HG02981 (cell line): ENCODE results near the gene TACR1.

Experiments
- ATAC-seq: cut with Tn5 transposase; IDR thresholded peaks from one replicate; pipeline ENCODE4 v1.9.1; 2021; ENCODE audit warnings: mild to moderate bottlenecking, moderate library complexity; ENCODE audit not compliant: unreplicated experiment

TACR1 gene

DNA sequence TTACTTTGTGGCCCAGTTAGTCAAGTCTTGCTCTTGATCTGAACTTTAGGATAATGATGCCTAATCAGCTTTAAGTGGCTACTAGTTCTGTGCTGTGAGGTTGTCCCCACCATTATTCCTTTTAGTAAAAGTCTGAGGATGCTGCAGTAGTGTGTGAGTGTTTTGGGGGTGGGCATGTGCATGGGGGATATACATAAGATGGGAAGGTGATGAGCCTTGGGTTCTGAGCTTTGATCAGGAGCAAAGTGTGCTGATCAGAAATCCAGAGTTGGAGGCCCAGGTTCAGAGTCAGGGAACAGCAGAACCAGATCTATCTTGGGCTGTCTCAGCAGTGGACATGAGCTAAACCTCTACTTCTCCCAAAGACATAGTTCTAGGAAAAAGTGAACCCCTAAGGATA lies 174.1 kb downstream of the TACR1 start:
- no peak for ATAC-seq

DNA sequence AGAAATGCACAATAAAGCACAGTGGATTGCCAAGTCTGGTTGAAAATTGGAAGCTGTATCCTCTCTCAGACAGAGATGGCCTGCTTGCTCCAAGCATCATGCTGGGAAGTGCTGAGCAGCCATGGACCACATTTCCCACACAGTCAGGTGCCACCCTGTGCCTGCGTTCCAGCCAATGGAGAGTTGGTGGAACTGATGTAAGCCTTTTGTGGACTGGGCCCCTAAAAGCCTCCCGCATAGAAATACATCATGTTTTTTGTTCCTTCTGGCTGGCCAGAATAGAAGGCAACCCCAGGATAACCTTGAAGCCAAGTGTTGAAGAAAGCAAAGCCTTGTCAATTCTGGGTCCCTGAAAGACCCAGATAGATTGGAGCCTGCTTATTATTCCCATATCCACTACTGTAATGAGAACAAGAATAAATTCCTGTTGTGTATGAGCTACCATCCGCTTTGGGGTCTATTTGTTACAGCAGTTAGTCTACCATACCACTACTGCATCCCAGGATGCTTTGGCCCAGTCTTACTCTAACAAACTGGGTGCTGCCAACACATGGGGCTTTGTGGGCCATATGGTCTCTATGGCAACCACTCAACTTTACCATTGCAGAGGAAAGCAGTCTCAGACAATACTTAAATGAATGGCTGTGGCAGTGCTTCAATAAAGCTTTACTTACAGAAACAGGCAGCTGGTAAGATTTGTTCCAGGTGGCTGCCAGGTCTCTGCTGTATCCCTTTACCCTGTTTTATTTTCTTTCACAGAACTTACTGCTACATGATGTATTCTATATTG lies 175.5 kb downstream of the TACR1 start:
- no peak for ATAC-seq

- no peak for ATAC-seq
These were observed 176.8 kb downstream of the TACR1 start for GRCh38 chr2:75022516-75022915.

GRCh38 chr2:75021672-75022071 lies 177.6 kb downstream of the TACR1 start:
- ATAC-seq = no peak

- no peak for ATAC-seq
These were observed 178.8 kb downstream of the TACR1 start for GRCh38 chr2:75020476-75020875.

DNA sequence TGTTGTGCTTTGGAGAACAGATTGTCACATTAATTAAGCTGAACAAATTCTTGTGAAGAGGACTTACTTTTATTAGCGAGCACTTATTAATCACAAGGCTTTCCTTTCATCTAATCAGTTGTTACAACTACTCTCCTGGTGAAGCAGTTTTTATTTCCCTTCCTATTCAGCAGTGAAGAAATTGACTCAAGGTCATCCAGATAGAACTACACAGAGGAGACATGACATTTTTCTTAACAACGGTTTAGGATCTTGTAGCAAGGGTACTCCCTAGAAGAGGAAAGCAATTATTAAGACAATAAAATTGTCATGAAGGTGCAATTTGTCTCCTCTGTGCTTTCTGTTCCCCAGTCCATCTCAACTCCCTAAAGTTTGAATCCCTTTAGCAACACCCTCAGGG lies 179.5 kb downstream of the TACR1 start:
- ATAC-seq = no peak

DNA sequence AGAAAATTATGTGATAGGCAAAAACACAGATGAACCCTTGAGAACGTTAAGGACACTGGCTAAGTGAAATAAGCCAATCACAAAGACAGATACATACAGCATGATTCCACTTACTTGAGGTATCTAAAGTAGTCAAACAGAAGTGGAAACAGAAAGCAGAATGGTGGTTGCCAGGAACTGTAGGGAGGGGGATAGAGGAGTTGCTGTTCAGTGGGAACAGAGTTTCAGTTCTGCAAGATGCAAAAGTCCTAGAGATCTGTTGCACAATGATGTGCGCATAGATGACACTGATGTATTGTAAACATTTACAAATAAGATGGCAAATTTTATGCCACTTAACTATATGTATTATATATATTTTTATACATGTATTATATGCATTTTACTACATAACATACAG lies 181.2 kb downstream of the TACR1 start:
- peak; percentile 41 for ATAC-seq

- ATAC-seq = no peak
These were observed 187.2 kb downstream of the TACR1 start for GRCh38 chr2:75012080-75012479.

DNA sequence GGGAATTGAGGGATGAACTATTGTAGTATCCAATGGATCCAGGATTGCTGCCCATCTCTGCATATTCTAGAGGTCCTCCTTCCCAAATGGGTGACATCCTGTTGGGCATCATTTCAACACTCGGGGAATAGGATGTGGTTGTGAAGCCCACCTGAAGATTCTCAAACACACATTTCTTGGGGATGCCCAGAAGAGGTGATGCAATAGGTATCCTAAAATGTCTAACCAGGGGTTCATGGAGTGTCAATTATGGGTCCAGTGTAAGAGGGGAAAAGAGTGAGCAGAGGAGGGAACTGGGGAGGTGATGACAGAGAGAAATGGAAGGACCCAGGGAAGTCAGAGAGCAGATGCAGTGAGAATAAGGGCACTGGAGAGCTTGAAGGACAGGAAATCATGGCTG lies 188.7 kb downstream of the TACR1 start:
- ATAC-seq = no peak

DNA sequence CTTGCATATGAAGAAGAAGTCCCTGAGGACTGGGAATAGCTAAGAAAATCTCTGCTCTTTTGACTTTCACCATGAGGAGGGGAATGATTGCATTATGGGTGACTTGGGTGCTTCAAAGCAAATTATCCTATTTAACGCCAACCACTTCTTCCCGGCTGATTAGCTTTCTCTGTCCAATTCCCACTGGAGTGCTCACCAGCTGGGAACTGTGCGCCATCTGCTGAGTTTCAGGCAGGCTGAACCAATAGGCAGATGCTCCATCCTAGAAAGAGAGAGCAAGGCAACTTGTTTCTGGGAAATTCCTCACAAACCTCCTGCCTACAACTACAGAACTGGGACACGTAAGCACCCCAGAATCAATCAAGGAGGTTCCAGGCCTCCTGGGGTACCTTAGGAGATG lies 191.5 kb downstream of the TACR1 start:
- no peak for ATAC-seq

DNA sequence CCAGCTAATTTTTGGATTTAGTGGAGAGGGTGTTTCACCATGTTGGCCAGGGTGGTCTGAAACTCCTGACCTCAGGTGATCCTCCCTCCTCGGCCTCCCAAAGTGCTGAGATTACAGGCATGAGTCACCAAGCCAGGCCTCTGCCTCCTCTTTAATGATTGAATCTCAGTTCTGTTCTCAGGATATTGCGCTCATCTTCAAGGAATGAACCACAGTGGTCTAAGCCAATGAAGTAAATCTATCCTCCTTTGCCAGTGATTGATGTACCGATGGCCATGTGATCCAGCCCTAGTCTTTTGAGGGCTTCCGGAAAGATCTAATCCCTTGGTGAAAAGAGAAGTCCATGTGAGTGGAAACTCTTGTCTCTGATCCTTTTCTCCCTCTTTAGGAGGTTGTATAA lies 192.3 kb downstream of the TACR1 start:
- no peak for ATAC-seq

DNA sequence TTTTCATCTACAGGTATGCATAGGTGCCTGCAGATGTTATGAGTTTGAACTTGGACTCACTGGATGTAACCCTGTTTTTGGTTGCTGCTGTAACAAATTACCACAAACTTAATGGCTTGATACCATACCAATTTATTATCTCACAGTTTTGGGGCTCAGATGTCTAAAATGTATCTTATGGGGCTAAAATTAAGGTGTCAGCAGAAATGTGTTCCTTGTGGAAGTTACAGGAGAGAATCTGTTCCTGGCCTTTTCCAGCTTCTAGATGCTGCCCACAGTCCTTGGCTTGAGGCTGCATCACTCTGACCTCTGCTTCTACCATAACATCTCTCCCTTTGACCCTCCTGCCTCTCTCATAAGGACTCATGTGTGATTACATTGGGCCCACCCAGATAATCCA lies 193.3 kb downstream of the TACR1 start:
- no peak for ATAC-seq

DNA sequence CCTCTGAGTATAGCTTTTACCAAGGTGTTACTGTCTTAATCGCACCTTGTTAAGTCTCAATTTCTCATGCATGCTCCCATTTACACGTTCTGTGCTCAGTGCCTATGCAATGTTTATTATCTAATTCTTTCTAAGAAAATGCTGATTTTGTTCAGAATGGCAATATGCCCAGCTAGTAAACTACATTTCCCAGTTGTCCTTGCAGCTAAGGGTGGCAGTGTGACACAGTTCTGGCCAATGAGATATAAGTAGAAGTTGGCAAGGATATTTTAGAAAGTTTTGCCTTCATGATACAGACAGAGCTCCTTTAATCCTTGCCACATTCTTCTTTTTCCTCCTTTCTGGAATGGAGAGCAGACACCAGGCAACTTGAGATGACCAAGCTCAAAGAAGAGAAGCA lies 195.5 kb downstream of the TACR1 start:
- no peak for ATAC-seq

DNA sequence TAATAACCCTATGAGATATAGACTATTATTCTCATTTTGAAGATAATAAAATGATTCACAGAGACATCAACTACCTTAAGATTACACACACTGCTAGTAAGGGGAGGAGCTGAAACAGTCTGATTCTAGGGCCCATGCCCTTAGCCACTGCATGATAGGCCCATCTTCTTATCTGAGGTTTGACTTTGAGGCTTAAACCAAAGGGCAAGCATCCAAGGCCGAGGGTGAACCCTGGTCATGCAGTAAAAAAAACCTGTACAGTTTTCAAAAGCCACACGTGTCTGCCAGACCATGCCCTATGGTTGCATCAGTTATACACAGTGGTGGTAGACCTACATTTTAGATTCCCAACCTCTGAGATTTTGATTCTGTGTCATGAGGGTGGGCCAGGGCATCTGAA lies 196.0 kb downstream of the TACR1 start:
- no peak for ATAC-seq

DNA sequence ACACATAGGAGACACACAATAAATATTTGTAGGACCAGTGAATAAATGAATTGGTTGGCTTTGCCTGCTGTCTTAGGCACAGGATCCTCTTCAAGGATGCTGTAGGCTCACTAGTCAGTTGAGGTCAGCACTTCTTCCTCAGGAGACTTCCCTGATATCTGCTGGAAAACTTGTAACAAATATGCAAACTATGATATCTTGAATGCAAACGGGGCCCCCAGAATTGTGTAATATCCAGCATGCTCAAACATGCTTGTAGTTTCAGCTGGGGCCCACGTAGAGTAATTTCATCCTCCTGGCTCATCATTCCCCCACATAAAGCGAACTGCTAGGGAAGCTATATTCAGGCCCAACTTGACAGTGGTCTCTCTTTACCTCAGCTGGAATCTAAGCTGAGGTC lies 197.3 kb downstream of the TACR1 start:
- ATAC-seq = no peak

GRCh38 chr2:74999468-74999867 lies 199.9 kb downstream of the TACR1 start:
- no peak for ATAC-seq
